ENCODE results near the gene HS6ST1.
"Not testable (repeated sequence)": the region's sequence is repeated elsewhere in the genome, so short reads cannot be mapped to it uniquely, and the experiment has no call there.

Gene HS6ST1

DNA sequence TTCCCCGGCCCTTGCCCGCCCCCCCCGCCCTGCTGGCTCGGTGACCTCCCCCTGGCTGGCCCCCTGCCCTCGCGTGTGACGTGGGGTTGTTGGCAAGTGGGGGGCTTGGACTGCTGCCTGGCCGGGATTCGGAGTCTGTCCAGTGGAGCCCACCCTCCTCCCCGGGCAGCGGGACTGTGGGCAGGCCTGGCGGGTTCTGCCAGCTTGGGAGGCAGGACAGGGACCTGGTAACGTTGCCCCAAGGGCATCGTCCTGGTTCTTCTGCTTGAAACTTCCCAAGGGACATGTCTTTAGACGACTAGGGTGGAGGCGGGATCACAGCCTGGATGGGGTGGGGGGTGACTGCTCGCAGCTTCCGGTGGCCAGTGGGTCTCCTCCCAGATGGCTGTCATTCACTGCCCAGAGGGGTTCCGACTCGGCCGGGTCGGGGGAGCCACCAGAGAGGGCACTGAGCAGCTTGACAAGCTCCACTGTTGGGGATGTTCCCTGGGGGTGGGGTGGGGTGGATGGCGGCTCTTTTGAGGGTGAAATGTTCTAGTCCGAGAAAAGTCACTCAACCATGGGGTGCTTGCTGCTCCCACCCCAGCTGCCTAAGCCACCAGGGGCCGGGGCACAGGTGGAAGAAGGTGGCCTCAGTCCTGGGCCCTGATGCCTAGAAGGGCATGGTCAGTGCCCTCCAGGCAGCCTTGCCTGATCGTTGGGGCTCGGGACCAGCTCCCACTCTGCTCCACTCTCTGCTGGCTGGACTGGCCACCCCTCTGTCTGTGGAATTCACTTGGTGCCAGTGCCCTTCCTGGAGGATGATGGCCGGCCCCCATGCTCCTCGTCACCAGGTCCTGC lies 4.3 kb upstream of the HS6ST1 start:
- Histone ChIP-seq H3K4me1 (ENCODE audit: control insufficient read depth, insufficient read depth, low read length) (peaks cover 5% of the 10 kb centered on the region), H3K9me3 (ENCODE audit: control insufficient read depth, low read length) (no peaks in the 10 kb centered on the region), H3K36me3 (ENCODE audit: control insufficient read depth, insufficient read depth, low read length) (no peaks in the 10 kb centered on the region), H3K27me3 (ENCODE audit: control insufficient read depth, insufficient read depth, low read length, poor library complexity, severe bottlenecking) (peaks cover 34% of the 10 kb centered on the region), H3K27ac (ENCODE audit: insufficient read depth, low read depth, low read length, poor library complexity, severe bottlenecking) (no peak overlapping the region), H3K4me3 (ENCODE audit: insufficient read depth, low read depth, low read length) (no peak overlapping the region)
- 53 to 55% methylated on average over 29 of the region's 29 CpGs for WGBS, 2 experiments

DNA sequence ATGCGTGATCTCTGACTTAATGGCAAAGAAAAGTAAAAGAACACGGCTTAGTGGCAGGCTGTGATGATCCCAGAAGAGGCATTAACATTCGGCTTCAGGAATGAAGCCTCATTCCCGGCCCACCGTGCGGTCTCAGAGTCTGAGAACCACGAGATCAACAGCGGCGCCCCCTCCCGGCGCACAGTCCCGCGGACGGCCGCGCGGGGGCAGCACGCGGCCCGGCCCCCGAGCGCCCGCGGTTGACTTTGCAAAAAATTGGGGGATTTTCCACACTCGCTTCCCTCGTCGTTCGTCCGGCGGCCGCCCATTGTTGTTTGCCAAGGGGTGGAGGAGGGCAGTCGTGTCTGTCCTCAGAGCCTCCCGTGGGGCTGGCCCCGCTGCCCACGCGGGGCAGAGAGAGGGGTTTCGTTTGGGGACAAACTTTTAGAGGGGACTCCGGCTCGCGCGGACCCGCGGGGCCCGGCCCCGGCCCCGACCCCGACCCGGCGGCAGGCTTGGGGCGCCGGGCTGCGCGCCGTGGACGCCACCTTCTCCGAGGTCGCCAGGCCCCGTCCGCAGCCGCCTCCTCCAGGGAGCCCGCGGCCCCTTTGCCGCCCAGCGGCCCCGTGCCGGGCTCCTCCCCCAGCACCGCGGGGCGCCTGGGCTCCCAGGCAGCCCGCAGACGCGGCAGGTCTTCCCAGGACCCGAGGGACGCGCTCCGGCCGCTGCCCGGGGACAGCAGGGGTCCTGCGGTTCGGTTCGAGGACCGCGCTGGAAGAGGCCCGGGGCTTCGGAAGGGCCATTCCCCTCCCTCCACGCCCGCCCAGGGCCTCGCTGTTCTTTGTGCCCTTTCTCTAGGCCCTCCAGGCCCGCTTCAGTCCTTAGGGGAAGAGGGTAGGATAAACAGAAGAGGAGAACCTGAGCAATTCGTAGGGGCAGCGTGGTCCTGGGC lies 3.4 kb upstream of the HS6ST1 start:
- H3K27me3 ChIP-seq (ENCODE audit: control insufficient read depth, insufficient read depth, low read length, poor library complexity, severe bottlenecking) = peaks cover 42% of the 10 kb centered on the region
- peak overlapping the region; percentile 42 for H3K4me3 ChIP-seq (ENCODE audit: insufficient read depth, low read depth, low read length)
- WGBS, 2 experiments = 1% methylated on average over 91 of the region's 91 CpGs
- no peaks in the 10 kb centered on the region for H3K36me3 ChIP-seq (ENCODE audit: control insufficient read depth, insufficient read depth, low read length)
- peaks cover 11% of the 10 kb centered on the region for H3K4me1 ChIP-seq (ENCODE audit: control insufficient read depth, insufficient read depth, low read length)
- H3K27ac ChIP-seq (ENCODE audit: insufficient read depth, low read depth, low read length, poor library complexity, severe bottlenecking) = no peak overlapping the region
- H3K9me3 ChIP-seq (ENCODE audit: control insufficient read depth, low read length) = no peaks in the 10 kb centered on the region

- Histone ChIP-seq H3K4me1 (ENCODE audit: control insufficient read depth, insufficient read depth, low read length) (peaks cover 20% of the 10 kb centered on the region), H3K36me3 (ENCODE audit: control insufficient read depth, insufficient read depth, low read length) (no peaks in the 10 kb centered on the region), H3K9me3 (ENCODE audit: control insufficient read depth, low read length) (no peaks in the 10 kb centered on the region), H3K27ac (ENCODE audit: insufficient read depth, low read depth, low read length, poor library complexity, severe bottlenecking) (no peak overlapping the region), H3K4me3 (ENCODE audit: insufficient read depth, low read depth, low read length) (no peak overlapping the region), H3K27me3 (ENCODE audit: control insufficient read depth, insufficient read depth, low read length, poor library complexity, severe bottlenecking) (peaks cover 42% of the 10 kb centered on the region)
- 69 to 70% methylated on average over 23 of the region's 23 CpGs for WGBS, 2 experiments
Observed at GRCh38 chr2:128320906-128321771, 2.5 kb upstream of the HS6ST1 start.

DNA sequence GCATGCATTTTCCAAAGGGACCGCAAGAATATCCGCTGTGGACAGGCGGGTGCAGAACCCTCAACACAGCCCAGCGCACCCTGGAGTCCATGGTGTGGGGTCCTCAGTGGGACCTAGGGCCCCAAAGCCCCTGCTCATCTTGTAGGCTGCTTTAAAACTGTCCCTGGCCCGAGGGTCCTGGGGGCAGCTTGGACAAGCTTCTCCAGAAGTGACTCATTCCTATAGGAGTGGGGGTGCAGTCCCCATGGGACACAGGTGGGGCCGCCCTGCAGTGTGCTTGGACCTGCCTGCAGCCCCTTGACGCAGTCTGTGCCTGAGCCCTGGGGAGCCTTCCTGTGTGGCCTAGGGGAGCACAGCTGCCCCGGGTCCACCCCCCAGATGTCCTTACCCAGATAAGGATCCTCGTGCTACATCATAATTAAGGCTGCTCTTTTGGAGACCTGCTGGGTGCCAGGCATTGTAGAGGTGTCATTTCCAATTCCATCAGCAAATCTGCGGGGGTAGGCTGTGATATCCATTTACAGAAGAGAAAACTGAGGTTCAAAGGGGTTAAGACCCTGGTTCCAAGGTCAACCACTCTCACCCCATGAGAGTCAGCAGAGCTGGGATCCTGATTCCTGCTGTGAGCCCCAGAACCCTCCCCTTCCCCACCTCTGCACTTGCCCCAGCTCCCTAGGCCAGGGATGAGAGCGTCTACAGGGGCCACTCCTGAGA lies 1.7 kb upstream of the HS6ST1 start:
- H3K9me3 ChIP-seq (ENCODE audit: control insufficient read depth, low read length) = no peaks in the 10 kb centered on the region
- H3K27ac ChIP-seq (ENCODE audit: insufficient read depth, low read depth, low read length, poor library complexity, severe bottlenecking) = no peak overlapping the region
- WGBS, 2 experiments = 89 to 90% methylated on average over 11 of the region's 11 CpGs
- peaks cover 42% of the 10 kb centered on the region for H3K27me3 ChIP-seq (ENCODE audit: control insufficient read depth, insufficient read depth, low read length, poor library complexity, severe bottlenecking)
- no peaks in the 10 kb centered on the region for H3K36me3 ChIP-seq (ENCODE audit: control insufficient read depth, insufficient read depth, low read length)
- no peak overlapping the region for H3K4me3 ChIP-seq (ENCODE audit: insufficient read depth, low read depth, low read length)
- H3K4me1 ChIP-seq (ENCODE audit: control insufficient read depth, insufficient read depth, low read length) = peaks cover 24% of the 10 kb centered on the region

GRCh38 chr2:128319631-128320191 lies 1.0 kb upstream of the HS6ST1 start:
- Histone ChIP-seq H3K27me3 (ENCODE audit: control insufficient read depth, insufficient read depth, low read length, poor library complexity, severe bottlenecking) (peaks cover 42% of the 10 kb centered on the region), H3K27ac (ENCODE audit: insufficient read depth, low read depth, low read length, poor library complexity, severe bottlenecking) (no peak overlapping the region), H3K4me3 (ENCODE audit: insufficient read depth, low read depth, low read length) (no peak overlapping the region), H3K36me3 (ENCODE audit: control insufficient read depth, insufficient read depth, low read length) (no peaks in the 10 kb centered on the region), H3K4me1 (ENCODE audit: control insufficient read depth, insufficient read depth, low read length) (peaks cover 24% of the 10 kb centered on the region), H3K9me3 (ENCODE audit: control insufficient read depth, low read length) (no peaks in the 10 kb centered on the region)
- WGBS, 2 experiments = 79 to 82% methylated on average over 38 of the region's 38 CpGs

- H3K27ac ChIP-seq (ENCODE audit: insufficient read depth, low read depth, low read length, poor library complexity, severe bottlenecking); H3K36me3 ChIP-seq (ENCODE audit: control insufficient read depth, insufficient read depth, low read length); H3K9me3 ChIP-seq (ENCODE audit: control insufficient read depth, low read length): not testable (repeated sequence)
- H3K27me3 ChIP-seq (ENCODE audit: control insufficient read depth, insufficient read depth, low read length, poor library complexity, severe bottlenecking) = peaks cover 42% of the 10 kb centered on the region
- WGBS, 2 experiments = 1 to 2% methylated on average over 27 to 35 of the region's 55 CpGs
- peak overlapping the region; percentile 72 for H3K4me3 ChIP-seq (ENCODE audit: insufficient read depth, low read depth, low read length)
- peaks cover 20% of the 10 kb centered on the region for H3K4me1 ChIP-seq (ENCODE audit: control insufficient read depth, insufficient read depth, low read length)
Observed at GRCh38 chr2:128318245-128318644, 423 bp downstream of the HS6ST1 start.

DNA sequence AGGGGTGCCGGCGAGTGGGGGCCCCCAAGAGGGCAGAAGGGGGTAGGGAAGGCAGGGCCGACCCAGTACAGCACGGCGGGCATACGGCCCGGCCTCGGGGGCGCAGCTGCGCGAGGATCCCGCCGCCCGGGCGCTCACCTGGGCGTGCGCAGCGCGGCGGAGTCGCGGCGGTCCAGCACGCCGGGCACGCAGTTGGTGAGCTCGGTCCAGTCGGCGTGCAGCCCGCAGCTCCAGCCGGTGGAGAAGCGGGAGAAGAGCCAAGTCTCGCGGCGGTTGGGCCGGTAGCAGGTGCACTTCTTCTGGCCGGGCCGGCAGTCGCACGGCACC lies 806 bp downstream of the HS6ST1 start:
- Histone ChIP-seq H3K27me3 (ENCODE audit: control insufficient read depth, insufficient read depth, low read length, poor library complexity, severe bottlenecking) (peaks cover 42% of the 10 kb centered on the region), H3K4me1 (ENCODE audit: control insufficient read depth, insufficient read depth, low read length) (peaks cover 19% of the 10 kb centered on the region), H3K4me3 (ENCODE audit: insufficient read depth, low read depth, low read length) (peak overlapping the region; percentile 72)
- H3K36me3 ChIP-seq (ENCODE audit: control insufficient read depth, insufficient read depth, low read length); H3K27ac ChIP-seq (ENCODE audit: insufficient read depth, low read depth, low read length, poor library complexity, severe bottlenecking); H3K9me3 ChIP-seq (ENCODE audit: control insufficient read depth, low read length): not testable (repeated sequence)
- 0 to 1% methylated on average over 19 to 20 of the region's 40 CpGs for WGBS, 2 experiments

GRCh38 chr2:128317181-128317898 lies 1.3 kb downstream of the HS6ST1 start:
- Histone ChIP-seq H3K4me1 (ENCODE audit: control insufficient read depth, insufficient read depth, low read length) (peaks cover 19% of the 10 kb centered on the region), H3K9me3 (ENCODE audit: control insufficient read depth, low read length) (no peaks in the 10 kb centered on the region), H3K4me3 (ENCODE audit: insufficient read depth, low read depth, low read length) (peak overlapping the region; percentile 72), H3K27ac (ENCODE audit: insufficient read depth, low read depth, low read length, poor library complexity, severe bottlenecking) (no peak overlapping the region), H3K27me3 (ENCODE audit: control insufficient read depth, insufficient read depth, low read length, poor library complexity, severe bottlenecking) (peaks cover 42% of the 10 kb centered on the region), H3K36me3 (ENCODE audit: control insufficient read depth, insufficient read depth, low read length) (no peaks in the 10 kb centered on the region)
- 2% methylated on average over 35 of the region's 35 CpGs for WGBS, 2 experiments

GRCh38 chr2:128316777-128317180 lies 1.9 kb downstream of the HS6ST1 start:
- H3K9me3 ChIP-seq (ENCODE audit: control insufficient read depth, low read length) = no peaks in the 10 kb centered on the region
- H3K27me3 ChIP-seq (ENCODE audit: control insufficient read depth, insufficient read depth, low read length, poor library complexity, severe bottlenecking) = peaks cover 42% of the 10 kb centered on the region
- 40 to 47% methylated on average over 5 of the region's 5 CpGs for WGBS, 2 experiments
- no peaks in the 10 kb centered on the region for H3K36me3 ChIP-seq (ENCODE audit: control insufficient read depth, insufficient read depth, low read length)
- peak overlapping the region; percentile 72 for H3K4me3 ChIP-seq (ENCODE audit: insufficient read depth, low read depth, low read length)
- no peak overlapping the region for H3K27ac ChIP-seq (ENCODE audit: insufficient read depth, low read depth, low read length, poor library complexity, severe bottlenecking)
- peaks cover 19% of the 10 kb centered on the region for H3K4me1 ChIP-seq (ENCODE audit: control insufficient read depth, insufficient read depth, low read length)

Measured in ectodermal cell (in vitro differentiated cells).